Activated naive CD8-positive, alpha-beta T cell (primary cell): ENCODE results near the gene NME8.

Source experiments
- H3K27ac Mint-ChIP-seq: one replicate; pipeline ENCODE4 v1.8.0; 2021; ENCODE audit warnings: mixed read lengths
- H3K27me3 Mint-ChIP-seq: one replicate; pipeline ENCODE4 v1.8.0; 2021; ENCODE audit warnings: mixed read lengths
- H3K36me3 Mint-ChIP-seq: one replicate; pipeline ENCODE4 v1.8.0; 2021; ENCODE audit warnings: mixed read lengths
- H3K4me1 Mint-ChIP-seq: one replicate; pipeline ENCODE4 v1.8.0; 2021; ENCODE audit warnings: low read depth, mixed read lengths
- H3K4me3 Mint-ChIP-seq: one replicate; pipeline ENCODE4 v1.8.0; 2021; ENCODE audit warnings: mild to moderate bottlenecking, mixed read lengths
- H3K9me3 Mint-ChIP-seq: one replicate; pipeline ENCODE4 v1.8.0; 2021; ENCODE audit warnings: low read depth, mixed read lengths

The NME8 gene

GRCh38 chr7:37918526-37918925 lies 70.1 kb downstream of the NME8 start:
- Mint-ChIP-seq H3K36me3 (no peaks in the 10 kb centered on the region), H3K27ac (no peak overlapping the region), H3K4me1 (peaks cover 28% of the 10 kb centered on the region), H3K27me3 (peaks cover 39% of the 10 kb centered on the region), H3K9me3 (no peaks in the 10 kb centered on the region), H3K4me3 (no peak overlapping the region)

GRCh38 chr7:37920305-37920848 lies 72.0 kb downstream of the NME8 start, which contains the start of gene EPDR1:
EPDR1 (plus strand) TSS chr7:37920640; CDS start chr7:37920940, 300 bp downstream.
- peaks cover 3% of the 10 kb centered on the region for H3K36me3 Mint-ChIP-seq
- H3K27me3 Mint-ChIP-seq, result peaks cover 40% of the 10 kb centered on the region

GRCh38 chr7:37920849-37921805 lies 72.7 kb downstream of the NME8 start:
- Mint-ChIP-seq H3K9me3 (peaks cover 2% of the 10 kb centered on the region), H3K4me1 (peaks cover 25% of the 10 kb centered on the region), H3K36me3 (peaks cover 3% of the 10 kb centered on the region), H3K4me3 (peak overlapping the region; percentile 85), H3K27me3 (peaks cover 36% of the 10 kb centered on the region), H3K27ac (no peak overlapping the region)

More at GRCh38 chr7:37920305-37920848, 72.0 kb downstream of the NME8 start, which contains the start of gene EPDR1:
- H3K4me1 Mint-ChIP-seq, result peaks cover 28% of the 10 kb centered on the region
- peak within 1 kb of the TSS; percentile 85 for H3K4me3 Mint-ChIP-seq
- no peak within 1 kb of the TSS for H3K27ac Mint-ChIP-seq
- H3K9me3 Mint-ChIP-seq, result no peaks in the 10 kb centered on the region

- H3K27me3 Mint-ChIP-seq, result peaks cover 34% of the 10 kb centered on the region
- peaks cover 4% of the 10 kb centered on the region for H3K9me3 Mint-ChIP-seq
- peaks cover 23% of the 10 kb centered on the region for H3K4me1 Mint-ChIP-seq
- H3K4me3 Mint-ChIP-seq, result peak overlapping the region; percentile 82
- H3K36me3 Mint-ChIP-seq, result peaks cover 3% of the 10 kb centered on the region
- H3K27ac Mint-ChIP-seq, result no peak overlapping the region
Observed at GRCh38 chr7:37921876-37922275, 73.5 kb downstream of the NME8 start.

GRCh38 chr7:37923996-37924395 lies 75.6 kb downstream of the NME8 start:
- peaks cover 14% of the 10 kb centered on the region for H3K4me1 Mint-ChIP-seq
- peaks cover 3% of the 10 kb centered on the region for H3K36me3 Mint-ChIP-seq
- no peak overlapping the region for H3K4me3 Mint-ChIP-seq
- H3K27me3 Mint-ChIP-seq, result peaks cover 24% of the 10 kb centered on the region
- H3K9me3 Mint-ChIP-seq, result peaks cover 4% of the 10 kb centered on the region
- no peak overlapping the region for H3K27ac Mint-ChIP-seq

GRCh38 chr7:37924491-37925041 lies 76.2 kb downstream of the NME8 start:
- H3K36me3 Mint-ChIP-seq, result peaks cover 3% of the 10 kb centered on the region
- no peak overlapping the region for H3K27ac Mint-ChIP-seq
- H3K27me3 Mint-ChIP-seq, result peaks cover 21% of the 10 kb centered on the region
- H3K4me1 Mint-ChIP-seq, result peaks cover 14% of the 10 kb centered on the region
- H3K4me3 Mint-ChIP-seq, result no peak overlapping the region
- H3K9me3 Mint-ChIP-seq, result peaks cover 4% of the 10 kb centered on the region

- peaks cover 18% of the 10 kb centered on the region for H3K27me3 Mint-ChIP-seq
- H3K4me3 Mint-ChIP-seq, result no peak overlapping the region
- H3K36me3 Mint-ChIP-seq, result peaks cover 3% of the 10 kb centered on the region
- H3K27ac Mint-ChIP-seq, result no peak overlapping the region
- H3K4me1 Mint-ChIP-seq, result peaks cover 8% of the 10 kb centered on the region
- peaks cover 4% of the 10 kb centered on the region for H3K9me3 Mint-ChIP-seq
Observed at GRCh38 chr7:37925620-37926019, 77.2 kb downstream of the NME8 start.

- Mint-ChIP-seq H3K9me3 (peaks cover 4% of the 10 kb centered on the region), H3K36me3 (peaks cover 3% of the 10 kb centered on the region), H3K4me3 (no peak overlapping the region), H3K4me1 (no peaks in the 10 kb centered on the region), H3K27ac (no peak overlapping the region), H3K27me3 (peaks cover 15% of the 10 kb centered on the region)
Observed at GRCh38 chr7:37927773-37928444, 79.5 kb downstream of the NME8 start.

GRCh38 chr7:37928878-37929277 lies 80.5 kb downstream of the NME8 start:
- Mint-ChIP-seq H3K27me3 (peaks cover 9% of the 10 kb centered on the region), H3K27ac (no peak overlapping the region), H3K4me1 (no peaks in the 10 kb centered on the region), H3K36me3 (peaks cover 3% of the 10 kb centered on the region), H3K9me3 (peaks cover 4% of the 10 kb centered on the region), H3K4me3 (no peak overlapping the region)

- Mint-ChIP-seq H3K27me3 (no peaks in the 10 kb centered on the region), H3K27ac (no peak overlapping the region), H3K9me3 (peaks cover 4% of the 10 kb centered on the region), H3K4me1 (no peaks in the 10 kb centered on the region), H3K4me3 (no peak overlapping the region), H3K36me3 (no peaks in the 10 kb centered on the region)
Observed at GRCh38 chr7:37930226-37930948, 82.0 kb downstream of the NME8 start.

- no peaks in the 10 kb centered on the region for H3K27me3 Mint-ChIP-seq
- H3K27ac Mint-ChIP-seq, result no peak overlapping the region
- peaks cover 6% of the 10 kb centered on the region for H3K9me3 Mint-ChIP-seq
- no peaks in the 10 kb centered on the region for H3K4me1 Mint-ChIP-seq
- H3K36me3 Mint-ChIP-seq, result no peaks in the 10 kb centered on the region
- H3K4me3 Mint-ChIP-seq, result no peak overlapping the region
Observed at GRCh38 chr7:37932543-37932942, 84.1 kb downstream of the NME8 start.

- Mint-ChIP-seq H3K4me3 (no peak overlapping the region), H3K27ac (no peak overlapping the region), H3K36me3 (no peaks in the 10 kb centered on the region), H3K9me3 (peaks cover 6% of the 10 kb centered on the region), H3K4me1 (no peaks in the 10 kb centered on the region), H3K27me3 (no peaks in the 10 kb centered on the region)
Observed at GRCh38 chr7:37933018-37933566, 84.7 kb downstream of the NME8 start.

- no peaks in the 10 kb centered on the region for H3K36me3 Mint-ChIP-seq
- H3K4me3 Mint-ChIP-seq, result no peak overlapping the region
- H3K27me3 Mint-ChIP-seq, result peaks cover 2% of the 10 kb centered on the region
- H3K9me3 Mint-ChIP-seq, result no peaks in the 10 kb centered on the region
- H3K4me1 Mint-ChIP-seq, result no peaks in the 10 kb centered on the region
- H3K27ac Mint-ChIP-seq, result no peak overlapping the region
Observed at GRCh38 chr7:37942934-37943610, 94.7 kb downstream of the NME8 start.
